Neural crest cell (in vitro differentiated cells): ENCODE measurements around the gene SMAD3. TPM values are rescaled to one million over a fixed set of nuclear protein-coding genes. Genes with fewer than 3 reads are reported as not detected.
A peak's percentile ranks its signal among the peaks of the same experiment; 100 is the strongest.

ENCODE experiments used
- DNase-seq: peaks from one replicate; pipeline ENCODE4 v3.0.0; 2021; ENCODE audit warnings: low read depth, mixed read lengths, low spot score
- H3K27ac Mint-ChIP-seq: one replicate; pipeline ENCODE4 v1.8.0; 2021; ENCODE audit warnings: mild to moderate bottlenecking, mixed read lengths; ENCODE audit not compliant: unreplicated experiment
- H3K27me3 Mint-ChIP-seq: 2 replicates; pipeline ENCODE4 v1.8.0; 2021; ENCODE audit warnings: low read depth, mild to moderate bottlenecking, mixed read lengths
- H3K36me3 Mint-ChIP-seq: 2 replicates; pipeline ENCODE4 v1.8.0; 2021; ENCODE audit warnings: low read depth, mild to moderate bottlenecking, mixed read lengths
- H3K4me1 Mint-ChIP-seq: 2 replicates; pipeline ENCODE4 v1.8.0; 2021; ENCODE audit warnings: mixed read lengths
- H3K4me3 Mint-ChIP-seq: one replicate; pipeline ENCODE4 v1.8.0; 2021; ENCODE audit warnings: mild to moderate bottlenecking, mixed read lengths
- H3K9me3 Mint-ChIP-seq: 2 replicates; pipeline ENCODE4 v1.8.0; 2021; ENCODE audit warnings: mixed read lengths
- total RNA-seq: library from RNA; stranded (reverse); gene quantifications from 2 replicates; pipeline ENCODE4 v1.2.1, GENCODE V29; 2021
- TF ChIP-seq, protein P1 (sequence below): fragments of 200-600 bp; sonication (generic); conservative IDR thresholded peaks from 2 replicates; pipeline ENCODE4 v1.5.0; 2021; ENCODE audit warnings: antibody characterized with exemption, mild to moderate bottlenecking

Gene SMAD3
- total RNA-seq, 1 donor from 2014 or later = 39.5 TPM

DNA sequence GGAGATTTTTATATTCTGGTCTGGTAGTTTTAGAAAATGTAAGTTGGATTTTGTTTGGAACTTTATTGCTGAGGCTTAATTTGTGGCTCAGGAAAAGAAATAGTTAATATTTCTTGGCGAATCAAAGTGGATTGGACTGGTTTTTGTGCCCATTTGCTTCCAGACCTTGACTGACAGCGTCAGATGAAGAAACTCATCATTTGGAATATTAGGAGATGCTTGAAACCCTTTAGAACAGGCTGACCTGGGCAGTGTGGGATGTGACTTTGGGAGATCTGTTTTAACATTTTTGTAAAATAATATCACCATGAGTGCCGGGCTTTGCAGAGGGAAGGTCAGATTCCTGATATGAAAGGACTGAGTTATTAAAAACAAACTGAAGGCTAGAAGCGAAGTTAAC lies 106.1 kb downstream of the SMAD3 start:
- Mint-ChIP-seq H3K36me3 (peaks cover 10% of the 10 kb centered on the region), H3K4me3 (no peak overlapping the region), H3K4me1 (peaks cover 18% of the 10 kb centered on the region), H3K27ac (no peak overlapping the region), H3K9me3 (no peaks in the 10 kb centered on the region), H3K27me3 (no peaks in the 10 kb centered on the region)
- DNase-seq = no peak
- TF ChIP-seq, protein P1, sequence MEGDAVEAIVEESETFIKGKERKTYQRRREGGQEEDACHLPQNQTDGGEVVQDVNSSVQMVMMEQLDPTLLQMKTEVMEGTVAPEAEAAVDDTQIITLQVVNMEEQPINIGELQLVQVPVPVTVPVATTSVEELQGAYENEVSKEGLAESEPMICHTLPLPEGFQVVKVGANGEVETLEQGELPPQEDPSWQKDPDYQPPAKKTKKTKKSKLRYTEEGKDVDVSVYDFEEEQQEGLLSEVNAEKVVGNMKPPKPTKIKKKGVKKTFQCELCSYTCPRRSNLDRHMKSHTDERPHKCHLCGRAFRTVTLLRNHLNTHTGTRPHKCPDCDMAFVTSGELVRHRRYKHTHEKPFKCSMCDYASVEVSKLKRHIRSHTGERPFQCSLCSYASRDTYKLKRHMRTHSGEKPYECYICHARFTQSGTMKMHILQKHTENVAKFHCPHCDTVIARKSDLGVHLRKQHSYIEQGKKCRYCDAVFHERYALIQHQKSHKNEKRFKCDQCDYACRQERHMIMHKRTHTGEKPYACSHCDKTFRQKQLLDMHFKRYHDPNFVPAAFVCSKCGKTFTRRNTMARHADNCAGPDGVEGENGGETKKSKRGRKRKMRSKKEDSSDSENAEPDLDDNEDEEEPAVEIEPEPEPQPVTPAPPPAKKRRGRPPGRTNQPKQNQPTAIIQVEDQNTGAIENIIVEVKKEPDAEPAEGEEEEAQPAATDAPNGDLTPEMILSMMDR = no peak

DNA sequence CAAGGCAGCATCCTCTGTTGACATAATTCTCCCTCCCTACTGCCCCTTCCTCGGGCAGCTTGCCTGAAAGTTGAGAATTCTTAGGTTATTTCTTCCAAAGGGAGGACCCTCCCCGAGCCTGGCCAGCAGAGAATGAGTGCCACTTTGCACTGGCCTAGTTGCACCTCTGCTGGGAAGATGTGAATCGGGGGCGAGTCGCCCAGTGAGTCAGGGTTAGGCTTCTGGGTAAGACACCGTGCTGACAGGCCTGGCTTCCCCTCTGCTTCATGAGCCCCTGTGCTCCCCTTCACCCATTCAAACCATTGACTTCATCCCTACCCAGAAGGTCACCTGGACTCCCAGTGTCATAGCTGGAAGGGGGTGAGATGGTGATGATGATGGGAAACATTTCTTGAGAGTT lies 106.8 kb downstream of the SMAD3 start:
- Mint-ChIP-seq H3K27me3 (no peaks in the 10 kb centered on the region), H3K4me1 (peaks cover 24% of the 10 kb centered on the region), H3K9me3 (no peaks in the 10 kb centered on the region), H3K4me3 (no peak overlapping the region), H3K27ac (no peak overlapping the region), H3K36me3 (peaks cover 9% of the 10 kb centered on the region)
- TF ChIP-seq, protein P1 = no peak
- no peak for DNase-seq

DNA sequence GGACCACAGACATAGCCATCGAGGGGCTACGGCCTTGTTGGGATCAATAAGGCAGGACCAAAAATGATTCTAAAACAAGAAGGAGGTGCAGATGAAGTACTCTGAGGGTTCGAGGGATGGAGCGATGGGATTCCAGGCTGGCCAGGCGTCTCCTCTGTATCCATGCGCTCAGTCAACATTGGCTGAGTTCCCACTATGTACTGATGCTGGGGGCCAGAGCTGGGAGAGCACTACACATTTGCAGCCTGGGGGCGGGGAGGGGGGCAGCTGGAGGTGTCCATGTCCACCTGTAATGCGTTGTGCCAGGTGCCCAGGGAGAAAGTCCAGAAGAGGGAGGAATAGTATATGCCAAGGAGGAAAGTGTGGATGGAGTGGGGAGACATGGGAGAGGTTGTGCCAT lies 107.6 kb downstream of the SMAD3 start:
- TF ChIP-seq, protein P1 = no peak
- H3K27me3 Mint-ChIP-seq = no peaks in the 10 kb centered on the region
- no peak for DNase-seq
- H3K4me1 Mint-ChIP-seq = peaks cover 28% of the 10 kb centered on the region
- no peak overlapping the region for H3K4me3 Mint-ChIP-seq
- H3K9me3 Mint-ChIP-seq = no peaks in the 10 kb centered on the region
- H3K27ac Mint-ChIP-seq = peak overlapping the region; percentile 23
- peaks cover 7% of the 10 kb centered on the region for H3K36me3 Mint-ChIP-seq

DNA sequence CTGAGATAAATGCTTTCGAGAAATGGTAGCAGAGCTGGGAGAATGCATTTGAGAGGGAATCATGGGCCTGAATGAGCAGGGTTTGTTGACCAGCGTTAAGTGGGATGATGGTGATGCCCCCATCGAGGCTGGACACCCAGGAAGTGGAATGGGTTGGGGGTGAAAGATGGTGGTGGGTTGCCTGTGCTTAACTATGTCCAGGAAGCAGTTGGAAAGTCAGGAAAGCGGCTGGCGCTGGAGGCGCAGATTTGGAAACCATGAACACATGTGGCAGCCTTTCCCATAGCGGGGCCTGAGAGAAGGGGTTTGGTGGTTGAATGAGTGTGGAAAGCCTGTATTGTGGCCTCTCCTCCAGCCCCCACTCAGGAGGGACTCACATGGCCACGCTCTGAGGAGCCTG lies 108.4 kb downstream of the SMAD3 start:
- peaks cover 27% of the 10 kb centered on the region for H3K4me1 Mint-ChIP-seq
- no peaks in the 10 kb centered on the region for H3K27me3 Mint-ChIP-seq
- no peaks in the 10 kb centered on the region for H3K9me3 Mint-ChIP-seq
- TF ChIP-seq, protein P1 = no peak
- peaks cover 7% of the 10 kb centered on the region for H3K36me3 Mint-ChIP-seq
- no peak for DNase-seq
- no peak overlapping the region for H3K4me3 Mint-ChIP-seq
- H3K27ac Mint-ChIP-seq = peak overlapping the region; percentile 9

DNA sequence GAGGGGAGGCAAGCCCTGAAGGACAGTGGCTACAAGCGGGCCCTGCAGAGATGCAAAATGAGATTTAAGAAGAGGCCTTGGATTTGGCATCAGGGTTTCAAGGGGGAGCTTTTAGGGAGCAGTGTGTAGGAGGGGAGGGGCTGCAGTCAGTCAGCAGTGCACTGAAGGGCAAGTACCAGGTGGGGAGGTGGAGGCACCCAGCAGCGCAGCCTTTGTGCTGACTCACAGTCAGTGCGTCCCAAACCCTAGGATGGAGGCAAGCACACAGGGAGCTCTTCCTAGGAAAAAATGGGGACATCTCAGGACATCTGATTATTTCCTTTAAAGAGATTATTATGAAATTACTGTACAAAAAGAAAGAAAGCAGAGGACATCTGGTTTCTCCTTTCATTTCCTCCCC lies 109.0 kb downstream of the SMAD3 start:
- Mint-ChIP-seq H3K9me3 (no peaks in the 10 kb centered on the region), H3K27ac (no peak overlapping the region), H3K4me1 (peaks cover 29% of the 10 kb centered on the region)

More for the DNA sequence above, 109.0 kb downstream of the SMAD3 start:
- Mint-ChIP-seq H3K4me3 (no peak overlapping the region), H3K36me3 (peaks cover 9% of the 10 kb centered on the region), H3K27me3 (no peaks in the 10 kb centered on the region)
- TF ChIP-seq, protein P1 = no peak
- DNase-seq = no peak
